Effector memory CD4-positive, alpha-beta T cell (primary cell): ENCODE data around the gene KCNMB3.
"Not testable (repeated sequence)": the region's sequence is repeated elsewhere in the genome, so short reads cannot be mapped to it uniquely, and the experiment has no call there.

ENCODE experiments used
- DNase-seq, 3 donors: peaks; one replicate each; pipeline ENCODE4 v3.0.0-alpha.2; 2020
- H3K27ac ChIP-seq: 2 replicates; pipeline ENCODE4 v1.7.0; 2013; ENCODE audit warnings: mild to moderate bottlenecking, low read length, moderate library complexity; ENCODE audit not compliant: insufficient read depth, poor library complexity, severe bottlenecking
- H3K27me3 ChIP-seq: replicated peaks from 2 replicates; pipeline ENCODE4 v1.7.0; 2013; ENCODE audit warnings: mild to moderate bottlenecking, low read length; ENCODE audit not compliant: insufficient read depth, control insufficient read depth, poor library complexity, severe bottlenecking
- H3K36me3 ChIP-seq: 2 replicates; pipeline ENCODE4 v1.7.0; 2013; ENCODE audit warnings: mild to moderate bottlenecking, low read length, moderate library complexity; ENCODE audit not compliant: control insufficient read depth, insufficient read depth
- H3K4me1 ChIP-seq: 2 replicates; pipeline ENCODE4 v1.7.0; 2013; ENCODE audit warnings: low read length, mild to moderate bottlenecking; ENCODE audit not compliant: control insufficient read depth, insufficient read depth, poor library complexity, severe bottlenecking
- H3K4me3 ChIP-seq: 2 replicates; pipeline ENCODE4 v1.7.0; 2013; ENCODE audit warnings: low read length, low read depth, mild to moderate bottlenecking; ENCODE audit not compliant: insufficient read depth, poor library complexity, severe bottlenecking
- H3K9me3 ChIP-seq: 2 replicates; pipeline ENCODE4 v1.7.0; 2013; ENCODE audit warnings: mild to moderate bottlenecking, low read length, moderate library complexity; ENCODE audit not compliant: control insufficient read depth

Gene KCNMB3

GRCh38 chr3:179278932-179279693 is 28.2 kb upstream of the KCNMB3 start:
- no peak overlapping the region for H3K27ac ChIP-seq
- no peaks in the 10 kb centered on the region for H3K27me3 ChIP-seq
- H3K4me1 ChIP-seq: no peaks in the 10 kb centered on the region
- no peak for DNase-seq
- no peak overlapping the region for H3K4me3 ChIP-seq
- H3K9me3 ChIP-seq: no peaks in the 10 kb centered on the region
- H3K36me3 ChIP-seq: no peaks in the 10 kb centered on the region

DNA sequence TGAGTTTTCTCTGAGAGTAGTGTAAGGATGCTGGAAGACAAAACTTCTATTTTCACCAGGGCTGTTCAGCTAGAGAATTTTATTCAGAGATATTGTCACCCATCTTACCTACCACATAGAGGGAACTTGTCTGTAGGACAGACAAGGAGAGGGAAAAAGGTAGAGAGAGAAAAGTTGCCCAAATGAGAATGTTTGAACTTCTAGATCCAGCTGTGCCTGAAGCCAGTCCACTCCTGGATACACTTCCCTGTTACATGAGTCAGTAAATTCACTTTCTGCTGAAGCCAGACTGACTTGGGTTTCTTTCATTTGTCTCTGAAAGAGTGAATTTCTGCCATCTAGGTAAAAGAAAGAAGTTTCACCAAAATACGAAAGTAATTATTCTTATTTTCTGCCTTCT is 27.2 kb upstream of the KCNMB3 start:
- Histone ChIP-seq H3K27ac (no peak overlapping the region), H3K9me3 (no peaks in the 10 kb centered on the region), H3K4me1 (no peaks in the 10 kb centered on the region), H3K27me3 (no peaks in the 10 kb centered on the region), H3K36me3 (no peaks in the 10 kb centered on the region), H3K4me3 (no peak overlapping the region)
- no peak for DNase-seq

GRCh38 chr3:179276743-179277142 is 25.8 kb upstream of the KCNMB3 start:
- no peaks in the 10 kb centered on the region for H3K36me3 ChIP-seq
- H3K4me3 ChIP-seq: no peak overlapping the region
- H3K27ac ChIP-seq: no peak overlapping the region
- no peak for DNase-seq
- no peaks in the 10 kb centered on the region for H3K9me3 ChIP-seq
- no peaks in the 10 kb centered on the region for H3K4me1 ChIP-seq
- H3K27me3 ChIP-seq: no peaks in the 10 kb centered on the region

DNA sequence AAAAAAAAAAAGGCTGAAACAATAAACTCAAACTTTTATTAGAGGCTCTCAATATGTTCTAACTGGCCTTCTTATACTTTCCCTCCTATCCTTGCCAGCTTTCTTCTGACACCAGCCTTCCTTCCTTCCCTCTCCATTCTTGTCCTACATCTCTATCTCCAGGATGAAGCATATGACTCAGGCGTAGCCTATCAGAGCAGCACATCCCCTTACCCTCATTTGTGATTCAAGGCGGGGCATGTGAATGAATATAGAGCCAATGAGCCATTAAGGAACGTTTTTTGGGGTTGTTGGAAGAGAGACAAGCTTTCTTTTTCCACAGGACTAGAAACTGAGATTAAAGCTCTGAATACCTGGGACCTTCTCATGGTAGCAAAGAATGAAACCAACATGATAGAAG is 25.1 kb upstream of the KCNMB3 start:
- H3K36me3 ChIP-seq: no peaks in the 10 kb centered on the region
- DNase-seq: no peak
- no peaks in the 10 kb centered on the region for H3K9me3 ChIP-seq
- H3K27ac ChIP-seq: no peak overlapping the region
- H3K4me3 ChIP-seq: no peak overlapping the region
- no peaks in the 10 kb centered on the region for H3K27me3 ChIP-seq
- no peaks in the 10 kb centered on the region for H3K4me1 ChIP-seq

DNA sequence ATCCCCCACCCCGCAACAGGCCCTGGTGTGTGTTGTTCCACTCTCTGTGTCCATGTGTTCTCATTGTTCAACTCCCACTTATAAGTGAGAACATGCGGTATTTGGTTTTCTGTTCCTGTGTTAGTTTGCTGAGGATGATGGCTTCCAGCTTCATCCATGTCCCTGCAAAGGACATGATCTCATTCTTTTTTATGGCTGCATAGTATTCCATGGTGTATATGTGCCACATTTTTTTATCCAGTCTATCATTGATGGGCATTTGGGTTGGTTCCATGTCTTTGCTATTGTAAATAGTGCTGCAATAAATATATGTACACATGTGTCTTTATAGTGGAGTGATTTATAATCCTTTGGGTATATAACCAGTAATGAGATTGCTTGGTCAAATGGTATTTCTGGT is 23.5 kb upstream of the KCNMB3 start:
- not testable (repeated sequence) for H3K27me3 ChIP-seq, H3K4me1 ChIP-seq, DNase-seq, H3K9me3 ChIP-seq, H3K4me3 ChIP-seq, H3K36me3 ChIP-seq, H3K27ac ChIP-seq

GRCh38 chr3:179272385-179272784 is 21.5 kb upstream of the KCNMB3 start:
- H3K27me3 ChIP-seq: no peaks in the 10 kb centered on the region
- no peak for DNase-seq
- H3K27ac ChIP-seq: no peak overlapping the region

GRCh38 chr3:179269152-179269707 is 18.3 kb upstream of the KCNMB3 start:
- Histone ChIP-seq H3K4me1 (no peaks in the 10 kb centered on the region), H3K36me3 (no peaks in the 10 kb centered on the region), H3K4me3 (no peak overlapping the region), H3K27me3 (no peaks in the 10 kb centered on the region), H3K9me3 (no peaks in the 10 kb centered on the region), H3K27ac (no peak overlapping the region)
- DNase-seq: no peak

More at GRCh38 chr3:179272385-179272784, 21.5 kb upstream of the KCNMB3 start:
- no peaks in the 10 kb centered on the region for H3K36me3 ChIP-seq
- no peaks in the 10 kb centered on the region for H3K9me3 ChIP-seq
- H3K4me1 ChIP-seq: no peaks in the 10 kb centered on the region
- no peak overlapping the region for H3K4me3 ChIP-seq

GRCh38 chr3:179268400-179269051 is 17.6 kb upstream of the KCNMB3 start:
- Histone ChIP-seq H3K9me3 (no peaks in the 10 kb centered on the region), H3K36me3 (no peaks in the 10 kb centered on the region), H3K4me1 (no peaks in the 10 kb centered on the region), H3K27me3 (no peaks in the 10 kb centered on the region), H3K4me3 (no peak overlapping the region), H3K27ac (no peak overlapping the region)
- DNase-seq: no peak

- no peak for DNase-seq
- H3K27ac ChIP-seq: no peak overlapping the region
- no peaks in the 10 kb centered on the region for H3K9me3 ChIP-seq
- H3K4me1 ChIP-seq: no peaks in the 10 kb centered on the region
- no peaks in the 10 kb centered on the region for H3K27me3 ChIP-seq
- no peaks in the 10 kb centered on the region for H3K36me3 ChIP-seq
- no peak overlapping the region for H3K4me3 ChIP-seq
These were observed 15.8 kb upstream of the KCNMB3 start for GRCh38 chr3:179266701-179267211.

GRCh38 chr3:179265875-179266274 is 15.0 kb upstream of the KCNMB3 start:
- no peak for DNase-seq
- no peaks in the 10 kb centered on the region for H3K9me3 ChIP-seq
- H3K36me3 ChIP-seq: no peaks in the 10 kb centered on the region
- no peaks in the 10 kb centered on the region for H3K4me1 ChIP-seq
- H3K27me3 ChIP-seq: no peaks in the 10 kb centered on the region
- H3K4me3 ChIP-seq: no peak overlapping the region
- no peak overlapping the region for H3K27ac ChIP-seq
